WERI-Rb-1 (cell line): ENCODE results near the gene ELAC1.

Source experiments
- DNase-seq: peaks from one replicate; pipeline ENCODE4 v3.0.0-alpha.2; 2020
- H3K27ac ChIP-seq: fragments of 250-450 bp; sonication (Bioruptor Pico); 2 replicates; pipeline ENCODE4 v1.5.1; 2020; ENCODE audit warnings: mild to moderate bottlenecking, moderate library complexity
- H3K27me3 ChIP-seq: fragments of 250-450 bp; sonication (Bioruptor Pico); 2 replicates; pipeline ENCODE4 v1.5.1; 2021; ENCODE audit warnings: mild to moderate bottlenecking, low read depth, moderate library complexity; ENCODE audit not compliant: insufficient read depth, severe bottlenecking
- H3K36me3 ChIP-seq: fragments of 250-450 bp; sonication (Bioruptor Pico); 2 replicates; pipeline ENCODE4 v1.5.1; 2020; ENCODE audit warnings: mild to moderate bottlenecking, moderate library complexity
- H3K4me3 ChIP-seq: 2 replicates; pipeline ENCODE4 v1.5.1; 2011; ENCODE audit warnings: low read depth, mild to moderate bottlenecking, control low read depth, low read length
- H3K9me3 ChIP-seq: fragments of 250-450 bp; sonication (Bioruptor Pico); 2 replicates; pipeline ENCODE4 v1.5.1; 2021; ENCODE audit warnings: mild to moderate bottlenecking, moderate library complexity; ENCODE audit not compliant: severe bottlenecking
- CTCF ChIP-seq: IDR thresholded peaks from 2 replicates; pipeline ENCODE4 v1.5.1; 2011; ENCODE audit warnings: low read depth, mild to moderate bottlenecking, control low read depth, inconsistent platforms, low read length

ELAC1 gene

GRCh38 chr18:51011709-51012108 is 43.9 kb downstream of the ELAC1 start:
- Histone ChIP-seq H3K36me3 (no peaks in the 10 kb centered on the region), H3K27me3 (no peaks in the 10 kb centered on the region), H3K9me3 (peaks cover 6% of the 10 kb centered on the region), H3K4me3 (no peak overlapping the region), H3K27ac (no peak overlapping the region)
- TF ChIP-seq CTCF: no peak
- no peak for DNase-seq

GRCh38 chr18:51012441-51012840 is 44.6 kb downstream of the ELAC1 start:
- H3K27ac ChIP-seq: no peak overlapping the region
- no peak for DNase-seq
- no peaks in the 10 kb centered on the region for H3K36me3 ChIP-seq
- no peak overlapping the region for H3K4me3 ChIP-seq
- TF ChIP-seq CTCF: no peak
- peaks cover 6% of the 10 kb centered on the region for H3K9me3 ChIP-seq
- H3K27me3 ChIP-seq: no peaks in the 10 kb centered on the region

GRCh38 chr18:51013259-51013658 is 45.4 kb downstream of the ELAC1 start:
- no peaks in the 10 kb centered on the region for H3K36me3 ChIP-seq
- no peak overlapping the region for H3K27ac ChIP-seq
- no peak overlapping the region for H3K4me3 ChIP-seq
- no peak for TF ChIP-seq CTCF
- DNase-seq: no peak
- peaks cover 6% of the 10 kb centered on the region for H3K9me3 ChIP-seq
- no peaks in the 10 kb centered on the region for H3K27me3 ChIP-seq

GRCh38 chr18:51017140-51017879 is 49.5 kb downstream of the ELAC1 start:
- no peak for DNase-seq
- peaks cover 6% of the 10 kb centered on the region for H3K9me3 ChIP-seq
- H3K27me3 ChIP-seq: no peaks in the 10 kb centered on the region
- no peak for TF ChIP-seq CTCF
- no peak overlapping the region for H3K4me3 ChIP-seq
- H3K36me3 ChIP-seq: no peaks in the 10 kb centered on the region
- H3K27ac ChIP-seq: no peak overlapping the region

- Histone ChIP-seq H3K27me3 (no peaks in the 10 kb centered on the region), H3K9me3 (peaks cover 3% of the 10 kb centered on the region), H3K4me3 (no peak overlapping the region), H3K27ac (no peak overlapping the region), H3K36me3 (peaks cover 5% of the 10 kb centered on the region)
- no peak for TF ChIP-seq CTCF
- DNase-seq: no peak
These were observed 52.7 kb downstream of the ELAC1 start for GRCh38 chr18:51020536-51020935.
